ENCODE measurements around the gene CD40. TPM values are rescaled to one million over a fixed set of nuclear protein-coding genes. Genes with fewer than 3 reads are reported as not detected.

CD40 gene
- total RNA-seq, 1 experiment from 2014 or later = 7.8 TPM

DNA sequence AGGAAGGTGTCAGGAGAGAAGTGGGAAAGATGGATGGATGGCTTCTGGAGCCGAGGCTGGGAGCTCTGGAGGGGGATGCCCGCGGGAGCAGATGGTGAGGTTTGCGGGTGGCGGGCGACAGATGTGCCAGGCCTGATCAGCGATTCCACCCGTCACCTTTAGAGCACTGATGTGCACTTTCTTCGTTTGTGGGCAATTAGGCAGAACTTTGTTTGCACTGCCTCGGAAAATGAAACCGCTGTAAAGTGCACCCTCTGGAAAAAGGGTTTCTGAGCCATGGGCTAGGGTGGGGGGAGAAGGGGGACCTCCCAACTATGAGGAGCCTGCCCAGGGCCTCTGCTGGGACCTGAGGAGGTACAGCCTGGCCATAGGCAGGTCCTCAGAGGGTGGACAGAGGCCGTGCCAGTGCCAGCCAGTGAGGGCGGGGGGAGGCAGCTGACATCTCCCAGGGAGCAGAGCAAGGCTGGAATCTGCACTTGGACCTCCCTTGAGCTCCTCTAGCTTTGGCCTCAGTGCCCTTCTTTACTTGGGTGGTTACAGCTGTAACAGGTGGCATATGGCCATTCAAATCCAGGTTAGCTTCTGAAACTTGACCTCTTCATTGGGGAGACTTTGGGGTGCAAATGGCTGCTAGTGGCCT is 58.7 kb downstream of the CD40 start:
- Histone ChIP-seq H4K5ac (ENCODE audit: insufficient read length, low read depth, low read length) (no peak overlapping the region), H2BK15ac (ENCODE audit: low read depth, low read length) (no peak overlapping the region), H2BK20ac (ENCODE audit: low read depth, low read length, poor library complexity, severe bottlenecking) (no peak overlapping the region), H4K20me1 (ENCODE audit: control insufficient read depth, insufficient read depth, insufficient read length) (no peaks in the 10 kb centered on the region), H3K4me1 (ENCODE audit: insufficient read depth, low read length) (no peaks in the 10 kb centered on the region), H3K56ac (ENCODE audit: insufficient read length, low read depth, low read length) (no peak overlapping the region), H3K23ac (ENCODE audit: insufficient read length, low read depth, low read length) (no peak overlapping the region), H3K18ac (ENCODE audit: insufficient read length, low read depth, low read length) (no peak overlapping the region), H2BK5ac (ENCODE audit: insufficient read length, low read length) (no peak overlapping the region), H2AFZ (ENCODE audit: low read length) (no peak overlapping the region), H3K4me2 (ENCODE audit: insufficient read depth, insufficient read length, low read length) (no peak overlapping the region), H3K9ac (ENCODE audit: extremely low read depth, insufficient read length, low read length) (no peak overlapping the region), H4K8ac (replicated peaks; ENCODE audit: insufficient read length, low read depth, low read length) (no peak overlapping the region), H4K91ac (ENCODE audit: insufficient read length, low read depth, low read length) (no peak overlapping the region), H2BK120ac (ENCODE audit: low read depth, low read length, poor library complexity, severe bottlenecking) (no peak overlapping the region), H3K23me2 (ENCODE audit: insufficient read length, low read depth, low read length, poor library complexity, severe bottlenecking) (no peaks in the 10 kb centered on the region), H3K4ac (ENCODE audit: low read depth, low read length) (no peak overlapping the region), H3K79me1 (ENCODE audit: insufficient read depth, low read depth, low read length, poor library complexity, severe bottlenecking) (no peaks in the 10 kb centered on the region), H3K9me3 (ENCODE audit: control insufficient read depth, low read depth, low read length) (no peaks in the 10 kb centered on the region), H3K27me3 (ENCODE audit: insufficient read depth, low read length) (peaks cover 15% of the 10 kb centered on the region), H2BK12ac (ENCODE audit: insufficient read length, low read depth, low read length) (no peak overlapping the region), H3K27ac (ENCODE audit: insufficient read length, low read depth, low read length) (no peak overlapping the region), H3K79me2 (ENCODE audit: insufficient read depth, low read length) (no peaks in the 10 kb centered on the region), H3K14ac (ENCODE audit: insufficient read depth, low read length) (no peak overlapping the region), H3T11ph (ENCODE audit: low read length) (no peak overlapping the region), H2AK5ac (ENCODE audit: insufficient read length, low read length) (no peak overlapping the region)
- TF ChIP-seq, protein P1, sequence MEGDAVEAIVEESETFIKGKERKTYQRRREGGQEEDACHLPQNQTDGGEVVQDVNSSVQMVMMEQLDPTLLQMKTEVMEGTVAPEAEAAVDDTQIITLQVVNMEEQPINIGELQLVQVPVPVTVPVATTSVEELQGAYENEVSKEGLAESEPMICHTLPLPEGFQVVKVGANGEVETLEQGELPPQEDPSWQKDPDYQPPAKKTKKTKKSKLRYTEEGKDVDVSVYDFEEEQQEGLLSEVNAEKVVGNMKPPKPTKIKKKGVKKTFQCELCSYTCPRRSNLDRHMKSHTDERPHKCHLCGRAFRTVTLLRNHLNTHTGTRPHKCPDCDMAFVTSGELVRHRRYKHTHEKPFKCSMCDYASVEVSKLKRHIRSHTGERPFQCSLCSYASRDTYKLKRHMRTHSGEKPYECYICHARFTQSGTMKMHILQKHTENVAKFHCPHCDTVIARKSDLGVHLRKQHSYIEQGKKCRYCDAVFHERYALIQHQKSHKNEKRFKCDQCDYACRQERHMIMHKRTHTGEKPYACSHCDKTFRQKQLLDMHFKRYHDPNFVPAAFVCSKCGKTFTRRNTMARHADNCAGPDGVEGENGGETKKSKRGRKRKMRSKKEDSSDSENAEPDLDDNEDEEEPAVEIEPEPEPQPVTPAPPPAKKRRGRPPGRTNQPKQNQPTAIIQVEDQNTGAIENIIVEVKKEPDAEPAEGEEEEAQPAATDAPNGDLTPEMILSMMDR (conservative IDR thresholded peaks at IDR 0.05) = no peak
- DNase-seq = no peak
- no CpG with 5 or more reads among the region's 13 CpGs for WGBS (ENCODE audit: extremely low coverage, insufficient read length, low lambda C conversion rate)
- H3K27ac Mint-ChIP-seq = no peak overlapping the region; a peak in 1 of 7 replicates
- no peaks in the 10 kb centered on the region; a peak in 1 of 5 replicates for H3K9me3 Mint-ChIP-seq
- no peak overlapping the region for H3K4me3 Mint-ChIP-seq
- peaks cover 64% of the 10 kb centered on the region for H3K27me3 Mint-ChIP-seq (ENCODE audit: low read depth)
- H3K4me1 Mint-ChIP-seq = no peaks in the 10 kb centered on the region
- H3K36me3 Mint-ChIP-seq (ENCODE audit: insufficient read depth in 1 of 3, low read depth in 3 of 3) = no peaks in the 10 kb centered on the region
